Loucy (cell line): ENCODE results near the gene PLK3.

Experiments
- H2AFZ ChIP-seq: fragments of 200-600 bp; sonication (generic); 2 replicates; pipeline ENCODE4 v1.6.0; 2016; ENCODE audit warnings: antibody characterized with exemption, mild to moderate bottlenecking, low read length, moderate library complexity
- H3F3A ChIP-seq: fragments of 200-600 bp; 2 replicates; pipeline ENCODE4 v1.6.0; 2016; ENCODE audit warnings: antibody characterized with exemption, low read depth, mild to moderate bottlenecking
- H3K27me3 ChIP-seq: fragments of 200-600 bp; sonication (generic); 2 replicates; pipeline ENCODE4 v1.6.1; 2014; ENCODE audit warnings: low read length, mild to moderate bottlenecking; ENCODE audit not compliant: insufficient read depth, poor library complexity, severe bottlenecking
- H3K36me3 ChIP-seq: fragments of 200-600 bp; sonication (generic); 2 replicates; pipeline ENCODE4 v1.6.1; 2016; ENCODE audit warnings: low read length; ENCODE audit not compliant: insufficient read depth
- H3K4me1 ChIP-seq: fragments of 200-600 bp; sonication (generic); 2 replicates; pipeline ENCODE4 v1.5.1; 2014; ENCODE audit warnings: low read length, mild to moderate bottlenecking; ENCODE audit not compliant: insufficient read depth, poor library complexity, severe bottlenecking
- H3K4me2 ChIP-seq: fragments of 200-600 bp; sonication (generic); 2 replicates; pipeline ENCODE4 v1.6.0; 2014; ENCODE audit warnings: antibody characterized with exemption, low read length, low read depth, mild to moderate bottlenecking; ENCODE audit not compliant: poor library complexity, severe bottlenecking
- H3K4me3 ChIP-seq: fragments of 200-600 bp; sonication (generic); 2 replicates; pipeline ENCODE4 v1.5.1; 2014; ENCODE audit warnings: low read length, mild to moderate bottlenecking, mixed read lengths; ENCODE audit not compliant: poor library complexity, severe bottlenecking
- H3K79me2 ChIP-seq: fragments of 200-600 bp; sonication (generic); 2 replicates; pipeline ENCODE4 v1.6.1; 2014; ENCODE audit warnings: low read length; ENCODE audit not compliant: insufficient read depth
- H3K9ac ChIP-seq: fragments of 200-600 bp; sonication (generic); 2 replicates; pipeline ENCODE4 v1.6.0; 2014; ENCODE audit warnings: mild to moderate bottlenecking, low read depth, low read length, moderate library complexity; ENCODE audit not compliant: poor library complexity, severe bottlenecking
- H3K9me2 ChIP-seq: fragments of 200-600 bp; sonication (generic); replicated peaks from 2 replicates; pipeline ENCODE4 v1.6.1; 2016; ENCODE audit warnings: low read depth, low read length, mixed read lengths
- H3K9me3 ChIP-seq: fragments of 200-600 bp; sonication (generic); 2 replicates; pipeline ENCODE4 v1.6.1; 2014; ENCODE audit warnings: mild to moderate bottlenecking, antibody characterized with exemption, low read length, low read depth; ENCODE audit not compliant: insufficient read depth
- H4K20me1 ChIP-seq: fragments of 200-600 bp; sonication (generic); 2 replicates; pipeline ENCODE4 v1.6.0; 2014; ENCODE audit warnings: antibody characterized with exemption, low read length, mild to moderate bottlenecking; ENCODE audit not compliant: insufficient read depth, poor library complexity, severe bottlenecking
- CTCF ChIP-seq: fragments of 200-600 bp; sonication (generic); conservative IDR thresholded peaks from 2 replicates; pipeline ENCODE4 v1.5.1; 2014; ENCODE audit warnings: mild to moderate bottlenecking, antibody characterized with exemption, low read length
- EZH2phosphoT487 ChIP-seq: fragments of 200-600 bp; IDR thresholded peaks from 2 replicates; pipeline ENCODE4 v1.6.1; 2018; ENCODE audit warnings: antibody characterized with exemption, mild to moderate bottlenecking, moderate library complexity, borderline replicate concordance

Gene PLK3

GRCh38 chr1:44783697-44784093, 16.5 kb upstream of the PLK3 start:
- Histone ChIP-seq H3K4me3 (no peak overlapping the region), H3K27me3 (no peaks in the 10 kb centered on the region)

GRCh38 chr1:44784094-44785028, 15.8 kb upstream of the PLK3 start:
- no peak overlapping the region for H2AFZ ChIP-seq
- no peaks in the 10 kb centered on the region for H3K4me1 ChIP-seq
- TF ChIP-seq CTCF, result no peak
- TF ChIP-seq EZH2phosphoT487, result no peak
- H3K79me2 ChIP-seq, result peaks cover 13% of the 10 kb centered on the region
- H3K4me3 ChIP-seq, result no peak overlapping the region
- no peaks in the 10 kb centered on the region for H3F3A ChIP-seq
- no peak overlapping the region for H3K4me2 ChIP-seq
- H3K9ac ChIP-seq, result no peak overlapping the region
- H4K20me1 ChIP-seq, result peaks cover 13% of the 10 kb centered on the region
- H3K36me3 ChIP-seq, result peaks cover 21% of the 10 kb centered on the region; the same call in 1 of the 2 replicates
- H3K9me3 ChIP-seq, result no peaks in the 10 kb centered on the region
- H3K27me3 ChIP-seq, result no peaks in the 10 kb centered on the region
- H3K9me2 ChIP-seq, result no peaks in the 10 kb centered on the region

More at GRCh38 chr1:44783697-44784093, 16.5 kb upstream of the PLK3 start:
- Histone ChIP-seq H3K79me2 (peaks cover 20% of the 10 kb centered on the region), H3K4me1 (peaks cover 2% of the 10 kb centered on the region), H3K9me2 (no peaks in the 10 kb centered on the region), H3F3A (no peaks in the 10 kb centered on the region), H4K20me1 (peaks cover 18% of the 10 kb centered on the region), H2AFZ (no peak overlapping the region), H3K36me3 (peaks cover 26% of the 10 kb centered on the region), H3K4me2 (no peak overlapping the region), H3K9me3 (no peaks in the 10 kb centered on the region), H3K9ac (no peak overlapping the region)
- no peak for TF ChIP-seq EZH2phosphoT487
- TF ChIP-seq CTCF, result no peak

- Histone ChIP-seq H3K4me3 (no peak overlapping the region), H3K9me3 (no peaks in the 10 kb centered on the region), H3K9me2 (no peaks in the 10 kb centered on the region), H4K20me1 (peaks cover 12% of the 10 kb centered on the region), H3K27me3 (no peaks in the 10 kb centered on the region), H3K4me1 (no peaks in the 10 kb centered on the region), H3K36me3 (peaks cover 18% of the 10 kb centered on the region; the same call in 1 of the 2 replicates), H3F3A (no peaks in the 10 kb centered on the region), H3K9ac (no peak overlapping the region), H2AFZ (no peak overlapping the region), H3K79me2 (peaks cover 7% of the 10 kb centered on the region; the same call in 1 of the 2 replicates), H3K4me2 (no peak overlapping the region)
- TF ChIP-seq CTCF, result no peak
- no peak for TF ChIP-seq EZH2phosphoT487
Measured at GRCh38 chr1:44785029-44785380, 15.2 kb upstream of the PLK3 start.
